Aorta (tissue), 5 donors: ENCODE data around the gene TP53BP2. TPM values are rescaled to one million over a fixed set of nuclear protein-coding genes. Genes with fewer than 3 reads are reported as not detected.

ENCODE experiments used
- ATAC-seq: fragments of 200-7000 bp; cut with Tn5 transposase; one replicate; pipeline ENCODE4 v1.9.1; 2022; ENCODE audit warnings: moderate library complexity; ENCODE audit not compliant: low FRiP score
- DNase-seq, 2 donors: peaks; one replicate each; pipeline ENCODE4 v3.0.0-alpha.2; 2020
- H3K27ac ChIP-seq, 2 donors: one replicate each; pipeline ENCODE4 v1.5.1; 2013; ENCODE audit warnings: low read length in 2 of 2, mild to moderate bottlenecking in 2 of 2, moderate library complexity in 2 of 2, control low read depth in 1 of 2, inconsistent platforms in 1 of 2, low read depth in 1 of 2
- H3K27me3 ChIP-seq, 2 donors: one replicate each; pipeline ENCODE4 v1.6.1; 2013; ENCODE audit warnings: control low read depth in 1 of 2, low read length in 1 of 2, mild to moderate bottlenecking in 1 of 2, moderate library complexity in 1 of 2; ENCODE audit not compliant: insufficient read depth in 2 of 2, control insufficient read depth in 1 of 2
- H3K36me3 ChIP-seq, 2 donors: one replicate each; pipeline ENCODE4 v1.6.1; 2013; ENCODE audit warnings: control low read depth in 1 of 2, low read length in 1 of 2, mild to moderate bottlenecking in 1 of 2; ENCODE audit not compliant: insufficient read depth in 2 of 2, control insufficient read depth in 1 of 2
- H3K4me1 ChIP-seq, 2 donors: one replicate each; pipeline ENCODE4 v1.6.1; 2013; ENCODE audit warnings: low read length in 2 of 2, control low read depth in 1 of 2, mild to moderate bottlenecking in 1 of 2, moderate library complexity in 1 of 2; ENCODE audit not compliant: insufficient read depth in 2 of 2, control insufficient read depth in 1 of 2
- H3K4me3 ChIP-seq, 2 donors: one replicate each; pipeline ENCODE4 v1.5.1; 2013; ENCODE audit warnings: low read length in 2 of 2, control low read depth in 1 of 2, mild to moderate bottlenecking in 1 of 2
- H3K9me3 ChIP-seq: one replicate; pipeline ENCODE4 v1.6.1; 2013; ENCODE audit warnings: mild to moderate bottlenecking, low read length; ENCODE audit not compliant: control insufficient read depth
- WGBS, 2 donors: extraction: QIAGEN DNeasy Blood & Tissue Kit; methylation state at CpG; one replicate each; pipeline ENCODE4 v1.1.7; 2013; 5-methylcytosine and 5-hydroxymethylcytosine counted together
- intact Hi-C, 2 donors: fragments of 100-400 bp; cut with DNase I; formaldehyde crosslinking; loops; one replicate each; pipeline versions ENCODE4 v1.14.2 to v1.15.0; 2022
- polyA plus RNA-seq, 2 donors: library from polyadenylated mRNA; stranded (reverse); fragments of 200-250 nt; gene quantifications; one replicate each; pipeline ENCODE4 v1.2.3, GENCODE V29; 2013
- total RNA-seq, 2 donors: library from RNA; stranded (reverse); fragmentation: NEBNext Ultra II Directional; extraction: Animal tissue kit (Norgen Biotek cat#: 25700); gene quantifications; one replicate each; pipeline ENCODE4 v1.2.1, GENCODE V29; 2021
- donor health status: healthy with polysubstance abuse.
- donor health status: Bipolar disorder and iron deficiency.
- donor health status: DM: no; HTN: no; CAD: no.
- donor health status: DM: no; HTN: no; CAD: no.
- donor health status: DM: yes; HTN: yes; CAD: no.

TP53BP2 gene
- total and polyA plus RNA-seq, 4 donors = 10.3 to 83.9 (median 41.4) TPM

DNA sequence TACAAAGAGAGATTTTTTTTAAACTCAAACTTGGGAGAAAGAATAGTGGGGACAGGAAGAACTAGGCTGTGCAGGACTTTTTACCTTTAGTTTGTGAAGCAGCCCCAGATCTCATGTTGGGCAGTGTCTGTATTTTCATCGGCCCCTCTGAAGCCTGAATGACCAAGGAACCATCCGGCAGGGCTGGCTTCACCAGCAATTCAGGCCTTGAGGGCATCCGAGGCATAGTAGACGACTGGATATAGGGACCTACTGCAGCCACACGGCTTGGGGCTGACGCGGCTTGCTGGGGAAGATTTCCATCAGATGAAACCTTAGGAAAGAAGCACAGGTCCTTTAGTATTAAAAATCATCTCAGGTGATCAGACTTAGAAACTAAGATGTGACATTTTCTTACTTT lies 43.7 kb downstream of the TP53BP2 start:
- ATAC-seq = no peak
- no peak overlapping the region for H3K27ac ChIP-seq
- H3K4me1 ChIP-seq = peaks cover 2% of the 10 kb centered on the region in 2 donors
- no peak overlapping the region for H3K4me3 ChIP-seq
- no peaks in the 10 kb centered on the region for H3K27me3 ChIP-seq
- DNase-seq = no peak
- H3K9me3 ChIP-seq = no peaks in the 10 kb centered on the region
- 82 to 83% methylated on average over 7 of the region's 7 CpGs for WGBS, 2 donors
- intact Hi-C loops = no loop called here
- peaks cover 8 to 13% of the 10 kb centered on the region in 2 donors for H3K36me3 ChIP-seq

DNA sequence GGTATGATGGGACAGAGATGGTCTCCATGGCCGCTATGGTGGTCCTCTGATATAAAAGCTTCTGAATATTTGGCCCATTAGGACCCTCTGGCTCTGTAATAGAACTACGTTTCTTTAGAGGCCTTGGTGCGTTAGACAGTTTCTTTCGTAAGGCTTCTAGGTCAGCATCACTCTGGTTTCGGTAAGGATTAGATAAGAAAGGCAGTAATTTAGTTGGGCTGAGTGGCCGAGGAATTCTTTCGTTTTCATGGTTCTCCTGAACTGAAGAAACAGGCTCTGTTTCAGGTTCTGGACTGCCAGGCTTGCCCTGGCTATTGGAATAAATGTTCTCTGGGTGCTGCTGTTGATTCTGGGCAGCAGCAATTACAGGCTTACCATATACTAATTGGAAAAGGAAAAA lies 49.5 kb downstream of the TP53BP2 start:
- peaks cover 3 to 8% of the 10 kb centered on the region in 2 donors for H3K36me3 ChIP-seq

GRCh38 chr1:223794136-223794880 lies 51.4 kb downstream of the TP53BP2 start:
- Histone ChIP-seq H3K27ac (no peak overlapping the region), H3K9me3 (no peaks in the 10 kb centered on the region), H3K4me1 (no peaks in the 10 kb centered on the region), H3K27me3 (no peaks in the 10 kb centered on the region), H3K4me3 (no peak overlapping the region), H3K36me3 (peaks cover 2 to 5% of the 10 kb centered on the region in 2 donors)
- DNase-seq = no peak
- ATAC-seq = no peak
- intact Hi-C loops = no loop called here
- 58 to 60% methylated on average over 9 of the region's 9 CpGs for WGBS, 2 donors

More for the DNA sequence above, 49.5 kb downstream of the TP53BP2 start:
- H3K9me3 ChIP-seq = no peaks in the 10 kb centered on the region
- peak overlapping the region; percentile 51 to 57 for H3K27ac ChIP-seq
- DNase-seq (no peak), ATAC-seq (no peak)
- no peaks in the 10 kb centered on the region for H3K4me1 ChIP-seq
- H3K4me3 ChIP-seq = no peak overlapping the region
- intact Hi-C loops = no loop called here
- 54 to 66% methylated on average over 7 of the region's 7 CpGs for WGBS, 2 donors
- H3K27me3 ChIP-seq = no peaks in the 10 kb centered on the region

GRCh38 chr1:223793716-223794115 lies 52.0 kb downstream of the TP53BP2 start:
- peaks cover 2 to 5% of the 10 kb centered on the region in 2 donors for H3K36me3 ChIP-seq
- no peak overlapping the region for H3K27ac ChIP-seq
- DNase-seq (no peak), ATAC-seq (no peak)
- no peaks in the 10 kb centered on the region for H3K27me3 ChIP-seq
- WGBS, 2 donors = 89 to 91% methylated on average over 4 of the region's 4 CpGs
- intact Hi-C loops = no loop called here
- no peaks in the 10 kb centered on the region for H3K9me3 ChIP-seq
- no peak overlapping the region for H3K4me3 ChIP-seq
- no peaks in the 10 kb centered on the region for H3K4me1 ChIP-seq

- Histone ChIP-seq H3K4me1 (no peaks in the 10 kb centered on the region), H3K27me3 (no peaks in the 10 kb centered on the region), H3K27ac (no peak overlapping the region), H3K36me3 (peaks cover 0 to 5% of the 10 kb centered on the region in 2 donors), H3K4me3 (no peak overlapping the region), H3K9me3 (no peaks in the 10 kb centered on the region)
- no peak for DNase-seq
- intact Hi-C loops = no loop called here
- WGBS, 2 donors = 62 to 68% methylated on average over 2 of the region's 2 CpGs
- ATAC-seq = no peak
Measured at GRCh38 chr1:223792046-223792445, 53.7 kb downstream of the TP53BP2 start.

DNA sequence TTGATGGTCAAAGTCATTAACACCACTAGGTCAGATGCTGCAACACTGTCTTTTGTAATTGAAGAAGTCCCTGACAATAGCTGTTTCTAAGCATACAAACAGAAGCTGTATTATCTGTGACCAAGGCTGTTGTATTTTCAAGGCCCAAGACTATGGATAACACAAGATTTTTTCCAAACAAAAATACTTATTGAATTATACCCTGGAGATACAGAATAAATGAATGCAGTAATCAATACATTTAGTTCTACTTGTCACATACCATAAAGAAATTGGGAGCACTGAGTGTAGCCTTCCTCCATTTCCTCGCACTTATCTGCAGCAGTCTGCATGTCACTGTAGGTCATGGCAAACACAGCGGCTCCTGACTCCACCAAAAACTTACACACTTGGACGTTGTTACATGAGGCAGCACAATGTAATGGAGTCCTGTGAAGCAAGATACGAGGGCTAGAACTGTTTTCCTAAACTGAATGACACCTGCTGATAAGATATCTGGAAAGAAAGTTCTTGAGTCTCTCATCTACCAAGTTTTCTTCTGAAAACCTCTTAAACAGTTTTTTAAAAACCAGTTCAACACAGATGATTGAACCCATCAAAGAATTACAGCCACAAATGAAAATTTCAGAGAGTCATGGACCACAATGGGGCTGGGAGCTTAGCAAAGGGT lies 56.9 kb downstream of the TP53BP2 start:
- Histone ChIP-seq H3K27ac (peak overlapping the region in 1 of 2 donors; percentile 25), H3K4me3 (no peak overlapping the region), H3K4me1 (peaks cover 2% of the 10 kb centered on the region in 2 donors), H3K27me3 (no peaks in the 10 kb centered on the region), H3K36me3 (peaks cover 1 to 3% of the 10 kb centered on the region in 2 donors), H3K9me3 (no peaks in the 10 kb centered on the region)
- 58 to 59% methylated on average over 4 of the region's 4 CpGs for WGBS, 2 donors
- DNase-seq (no peak), ATAC-seq (no peak)
- intact Hi-C loops = no loop called here

- ATAC-seq (no peak), DNase-seq (no peak)
- Histone ChIP-seq H3K4me3 (no peak overlapping the region), H3K27ac (peak overlapping the region; percentile 57), H3K9me3 (no peaks in the 10 kb centered on the region), H3K4me1 (peaks cover 2% of the 10 kb centered on the region in 2 donors), H3K36me3 (peaks cover 0 to 6% of the 10 kb centered on the region in 2 donors), H3K27me3 (no peaks in the 10 kb centered on the region)
- intact Hi-C loops = no loop called here
- WGBS, 2 donors = 6 to 9% methylated on average over 5 of the region's 5 CpGs
Measured at GRCh38 chr1:223785808-223786207, 59.9 kb downstream of the TP53BP2 start.

GRCh38 chr1:223784541-223784940 lies 61.2 kb downstream of the TP53BP2 start:
- no peak overlapping the region for H3K27ac ChIP-seq
- peaks cover 0 to 6% of the 10 kb centered on the region in 2 donors for H3K36me3 ChIP-seq
- H3K27me3 ChIP-seq = no peaks in the 10 kb centered on the region
- H3K4me3 ChIP-seq = no peak overlapping the region
- intact Hi-C loops = loop anchor here in 1 of 2 donors (5.0 kb wide), 1 partner anchor 43 kb away; no protein-coding TSS in a partner anchor
- DNase-seq = no peak
- whole genome bisulfite sequencing, 2 donors = 57 to 58% methylated on average over 4 of the region's 4 CpGs
- H3K9me3 ChIP-seq = no peaks in the 10 kb centered on the region
- peaks cover 2% of the 10 kb centered on the region in 2 donors for H3K4me1 ChIP-seq
- ATAC-seq = peak; percentile 61
